Mesothelial cell of epicardium (in vitro differentiated cells): ENCODE measurements around the gene LORICRIN. TPM values are rescaled to one million over a fixed set of nuclear protein-coding genes. Genes with fewer than 3 reads are reported as not detected.

Source experiments
- DNase-seq, 2 experiments: peaks; one replicate each; pipeline ENCODE4 v3.0.0; 2021; ENCODE audit warnings: low spot score in 2 of 2; ENCODE audit not compliant: unreplicated experiment in 2 of 2
- H3K27ac Mint-ChIP-seq: 2 replicates; pipeline ENCODE4 v1.8.0; 2021; ENCODE audit warnings: mixed read lengths
- H3K27me3 Mint-ChIP-seq: 2 replicates; pipeline ENCODE4 v1.8.0; 2021; ENCODE audit warnings: low read depth, mixed read lengths
- H3K36me3 Mint-ChIP-seq: 2 replicates; pipeline ENCODE4 v1.8.0; 2021; ENCODE audit warnings: mixed read lengths
- H3K4me1 Mint-ChIP-seq: 2 replicates; pipeline ENCODE4 v1.8.0; 2021; ENCODE audit warnings: mixed read lengths
- H3K4me3 Mint-ChIP-seq: 2 replicates; pipeline ENCODE4 v1.8.0; 2021; ENCODE audit warnings: mild to moderate bottlenecking, moderate library complexity, mixed read lengths
- H3K9me3 Mint-ChIP-seq: 2 replicates; pipeline ENCODE4 v1.8.0; 2021; ENCODE audit warnings: mixed read lengths
- total RNA-seq: library from RNA; stranded (reverse); gene quantifications from 3 replicates; pipeline ENCODE4 v1.2.1, GENCODE V29; 2021
- TF ChIP-seq, protein P1 (sequence below): fragments of 200-600 bp; sonication (generic); IDR thresholded peaks from one replicate; pipeline ENCODE4 v1.5.0; 2021; ENCODE audit warnings: antibody characterized with exemption; ENCODE audit not compliant: unreplicated experiment

The LORICRIN gene
- total RNA-seq, 1 donor from 2014 or later: not detected

DNA sequence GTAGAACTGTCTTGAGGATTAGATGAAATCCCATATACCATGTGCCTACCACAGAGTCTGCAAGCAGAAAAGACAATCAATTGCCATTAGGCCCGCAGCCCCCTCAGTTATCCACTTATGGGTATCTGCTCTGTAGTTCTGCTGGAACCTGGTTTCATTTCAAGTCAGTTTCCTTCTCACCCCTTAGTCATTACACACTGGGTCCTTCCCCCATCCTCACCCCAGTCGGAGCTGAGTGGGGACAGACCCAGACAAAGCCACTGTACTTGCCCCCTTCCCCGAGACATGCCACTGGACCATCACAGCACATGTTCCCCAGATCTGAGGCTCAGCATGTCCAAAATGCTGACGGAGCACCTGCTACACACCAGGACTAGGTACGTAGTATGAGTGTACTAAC lies 32.0 kb downstream of the LORICRIN start:
- TF ChIP-seq, protein P1, sequence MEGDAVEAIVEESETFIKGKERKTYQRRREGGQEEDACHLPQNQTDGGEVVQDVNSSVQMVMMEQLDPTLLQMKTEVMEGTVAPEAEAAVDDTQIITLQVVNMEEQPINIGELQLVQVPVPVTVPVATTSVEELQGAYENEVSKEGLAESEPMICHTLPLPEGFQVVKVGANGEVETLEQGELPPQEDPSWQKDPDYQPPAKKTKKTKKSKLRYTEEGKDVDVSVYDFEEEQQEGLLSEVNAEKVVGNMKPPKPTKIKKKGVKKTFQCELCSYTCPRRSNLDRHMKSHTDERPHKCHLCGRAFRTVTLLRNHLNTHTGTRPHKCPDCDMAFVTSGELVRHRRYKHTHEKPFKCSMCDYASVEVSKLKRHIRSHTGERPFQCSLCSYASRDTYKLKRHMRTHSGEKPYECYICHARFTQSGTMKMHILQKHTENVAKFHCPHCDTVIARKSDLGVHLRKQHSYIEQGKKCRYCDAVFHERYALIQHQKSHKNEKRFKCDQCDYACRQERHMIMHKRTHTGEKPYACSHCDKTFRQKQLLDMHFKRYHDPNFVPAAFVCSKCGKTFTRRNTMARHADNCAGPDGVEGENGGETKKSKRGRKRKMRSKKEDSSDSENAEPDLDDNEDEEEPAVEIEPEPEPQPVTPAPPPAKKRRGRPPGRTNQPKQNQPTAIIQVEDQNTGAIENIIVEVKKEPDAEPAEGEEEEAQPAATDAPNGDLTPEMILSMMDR: no peak
- no peak overlapping the region for H3K4me3 Mint-ChIP-seq

DNA sequence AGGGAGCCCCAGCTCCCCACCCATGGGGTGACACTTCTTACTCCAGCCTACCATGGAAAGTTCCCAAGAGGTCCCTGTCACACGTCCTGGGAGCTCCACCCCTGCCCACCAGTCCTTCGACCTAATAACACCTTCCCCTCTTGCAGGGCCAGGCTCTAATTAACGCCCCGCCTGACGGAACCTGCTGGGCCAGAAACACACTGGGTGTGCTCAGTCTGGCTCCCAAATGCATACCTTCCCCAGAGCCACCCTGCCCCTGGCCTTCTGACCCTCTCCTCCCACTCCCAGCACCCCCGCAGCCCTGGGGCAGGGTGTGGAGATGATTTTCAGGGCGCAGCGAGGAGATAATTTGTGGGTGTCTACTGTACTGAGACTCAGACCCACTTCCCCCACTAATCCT lies 32.7 kb downstream of the LORICRIN start:
- Mint-ChIP-seq H3K36me3 (no peaks in the 10 kb centered on the region), H3K27me3 (no peaks in the 10 kb centered on the region), H3K27ac (no peak overlapping the region), H3K4me1 (peaks cover 6% of the 10 kb centered on the region), H3K9me3 (no peaks in the 10 kb centered on the region), H3K4me3 (no peak overlapping the region)
- DNase-seq: no peak
- TF ChIP-seq, protein P1: no peak

More for the DNA sequence above, 32.0 kb downstream of the LORICRIN start:
- Mint-ChIP-seq H3K9me3 (no peaks in the 10 kb centered on the region), H3K4me1 (peaks cover 6% of the 10 kb centered on the region), H3K27ac (no peak overlapping the region), H3K36me3 (no peaks in the 10 kb centered on the region), H3K27me3 (no peaks in the 10 kb centered on the region)
- DNase-seq: no peak

DNA sequence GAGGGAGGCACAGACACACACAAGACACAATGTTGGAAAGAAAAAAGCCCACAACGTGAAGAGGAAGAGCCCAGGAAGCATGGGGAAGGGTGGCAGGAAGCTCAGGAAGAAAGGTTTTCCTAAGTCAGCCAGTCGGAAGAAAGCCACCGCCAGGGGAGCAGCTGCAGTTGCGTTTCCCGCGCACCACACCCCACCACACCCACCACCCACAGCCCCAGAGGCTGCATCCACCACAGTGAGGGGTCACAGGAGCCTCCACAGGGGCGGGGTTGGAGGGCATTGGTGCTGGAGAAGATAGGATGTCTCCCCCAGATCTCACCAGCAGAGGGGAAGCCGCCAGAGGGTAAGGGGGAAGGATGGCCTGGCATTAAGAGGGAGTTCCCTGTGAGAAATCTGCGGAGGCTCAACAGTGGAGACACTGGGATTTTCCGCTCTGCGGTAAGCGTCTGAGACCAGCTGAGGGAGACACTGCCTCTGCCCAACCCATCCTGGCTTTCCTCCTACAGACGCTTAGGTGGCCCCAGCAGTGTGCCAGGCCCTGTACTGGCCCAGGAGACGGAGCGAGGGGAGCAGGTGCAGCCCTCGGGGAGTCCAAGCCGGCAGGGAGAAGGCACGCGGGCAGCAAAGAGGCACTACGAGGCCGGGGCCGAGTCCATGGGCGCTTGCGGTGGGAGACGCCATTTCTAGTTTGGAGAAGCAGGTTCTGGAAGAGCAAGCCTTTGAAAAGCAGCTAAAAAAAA lies 33.4 kb downstream of the LORICRIN start:
- Mint-ChIP-seq H3K36me3 (no peaks in the 10 kb centered on the region), H3K27me3 (peaks cover 3% of the 10 kb centered on the region), H3K4me3 (no peak overlapping the region), H3K9me3 (no peaks in the 10 kb centered on the region), H3K27ac (no peak overlapping the region), H3K4me1 (peaks cover 6% of the 10 kb centered on the region)
- TF ChIP-seq, protein P1: no peak
- DNase-seq: no peak

GRCh38 chr1:153293480-153293775 lies 33.9 kb downstream of the LORICRIN start:
- Mint-ChIP-seq H3K27me3 (peaks cover 3% of the 10 kb centered on the region), H3K27ac (no peak overlapping the region), H3K36me3 (no peaks in the 10 kb centered on the region), H3K4me1 (peaks cover 6% of the 10 kb centered on the region), H3K4me3 (no peak overlapping the region), H3K9me3 (no peaks in the 10 kb centered on the region)
- no peak for DNase-seq
- TF ChIP-seq, protein P1: no peak

DNA sequence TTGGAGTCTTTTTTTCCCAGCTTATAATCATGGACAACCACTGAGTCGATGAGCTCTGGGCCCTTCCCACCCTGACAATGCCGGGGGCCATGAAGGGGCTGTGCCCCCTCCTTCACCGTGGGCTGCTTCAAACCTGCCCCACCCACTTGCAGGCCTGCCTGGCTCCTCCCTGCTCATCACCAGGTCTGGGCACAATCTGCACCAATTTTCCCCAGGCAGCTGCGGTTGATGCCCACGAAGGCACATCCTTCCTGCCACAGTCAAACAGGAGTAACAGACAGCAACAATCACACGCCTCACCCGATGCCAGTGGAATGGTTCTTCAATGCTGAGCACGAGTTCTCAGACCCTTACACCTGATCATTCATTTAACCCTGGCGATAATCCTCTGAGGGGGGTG lies 34.4 kb downstream of the LORICRIN start:
- Mint-ChIP-seq H3K9me3 (no peaks in the 10 kb centered on the region), H3K36me3 (no peaks in the 10 kb centered on the region), H3K4me1 (peaks cover 6% of the 10 kb centered on the region), H3K27ac (no peak overlapping the region), H3K27me3 (peaks cover 3% of the 10 kb centered on the region), H3K4me3 (no peak overlapping the region)
- TF ChIP-seq, protein P1: no peak
- no peak for DNase-seq

GRCh38 chr1:153302308-153302707 lies 42.8 kb downstream of the LORICRIN start:
- Mint-ChIP-seq H3K9me3 (no peaks in the 10 kb centered on the region), H3K4me3 (no peak overlapping the region), H3K27me3 (peaks cover 48% of the 10 kb centered on the region), H3K27ac (no peak overlapping the region), H3K36me3 (no peaks in the 10 kb centered on the region), H3K4me1 (no peaks in the 10 kb centered on the region)
- TF ChIP-seq, protein P1: no peak
- DNase-seq: no peak
